ENCODE data around the gene PFDN4.

DNA sequence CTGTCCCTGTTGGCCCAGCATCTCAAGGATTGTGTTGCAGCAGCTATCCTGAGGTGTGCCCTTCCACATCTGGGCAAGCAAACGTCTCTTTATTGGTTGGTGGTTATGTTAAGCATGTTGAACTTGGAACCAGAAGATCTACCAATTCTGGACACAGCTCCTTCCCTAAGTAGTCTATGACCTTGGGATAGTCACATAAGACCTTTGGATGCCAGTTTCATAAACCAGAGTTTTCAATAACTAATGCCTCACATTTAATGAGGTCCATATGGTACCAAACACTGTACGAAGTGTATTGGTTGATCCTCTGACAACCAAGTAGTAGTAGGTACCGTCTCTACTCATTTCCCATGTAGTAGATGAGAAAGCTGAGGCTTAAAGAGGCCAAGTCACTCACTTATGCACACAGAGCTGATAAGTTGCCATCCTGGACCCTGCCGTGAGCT, 37.8 kb upstream of the PFDN4 start:
- TF ChIP-seq, protein P1, sequence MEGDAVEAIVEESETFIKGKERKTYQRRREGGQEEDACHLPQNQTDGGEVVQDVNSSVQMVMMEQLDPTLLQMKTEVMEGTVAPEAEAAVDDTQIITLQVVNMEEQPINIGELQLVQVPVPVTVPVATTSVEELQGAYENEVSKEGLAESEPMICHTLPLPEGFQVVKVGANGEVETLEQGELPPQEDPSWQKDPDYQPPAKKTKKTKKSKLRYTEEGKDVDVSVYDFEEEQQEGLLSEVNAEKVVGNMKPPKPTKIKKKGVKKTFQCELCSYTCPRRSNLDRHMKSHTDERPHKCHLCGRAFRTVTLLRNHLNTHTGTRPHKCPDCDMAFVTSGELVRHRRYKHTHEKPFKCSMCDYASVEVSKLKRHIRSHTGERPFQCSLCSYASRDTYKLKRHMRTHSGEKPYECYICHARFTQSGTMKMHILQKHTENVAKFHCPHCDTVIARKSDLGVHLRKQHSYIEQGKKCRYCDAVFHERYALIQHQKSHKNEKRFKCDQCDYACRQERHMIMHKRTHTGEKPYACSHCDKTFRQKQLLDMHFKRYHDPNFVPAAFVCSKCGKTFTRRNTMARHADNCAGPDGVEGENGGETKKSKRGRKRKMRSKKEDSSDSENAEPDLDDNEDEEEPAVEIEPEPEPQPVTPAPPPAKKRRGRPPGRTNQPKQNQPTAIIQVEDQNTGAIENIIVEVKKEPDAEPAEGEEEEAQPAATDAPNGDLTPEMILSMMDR (IDR thresholded peaks at IDR 0.05), result no peak
- TF ChIP-seq POLR2A (IDR thresholded peaks at IDR 0.05), result no peak
